Measurements from ENCODE around the gene MYOM3.

Gene MYOM3

DNA sequence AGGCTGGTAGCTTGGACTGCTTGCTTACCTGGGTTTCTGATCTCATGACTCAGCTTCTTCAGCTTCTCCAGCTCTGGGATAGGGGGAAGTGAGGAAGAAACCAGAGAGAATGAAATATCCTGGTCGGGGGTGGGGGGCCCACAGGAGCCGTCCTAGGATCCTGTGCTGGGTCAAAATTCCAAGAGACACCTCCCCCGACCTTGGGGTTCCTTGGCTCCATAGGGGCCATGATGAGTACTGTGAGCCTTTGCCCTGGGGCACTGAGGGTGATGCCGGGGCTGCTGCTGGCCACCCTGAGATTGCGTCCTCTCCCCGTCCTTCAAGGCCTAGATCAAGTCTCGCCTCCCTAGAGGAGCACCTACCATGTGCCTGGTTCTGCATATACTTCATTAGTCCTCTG lies 40.0 kb downstream of the MYOM3 start:
- DNase-seq (ENCODE audit: insufficient read length, low spot score) (no peak), FAIRE-seq (no peak)
- TF ChIP-seq POLR2A (IDR thresholded peaks at IDR 0.05; ENCODE audit: low read depth, low read length): no peak
- TF ChIP-seq SPI1 (IDR thresholded peaks at IDR 0.05; ENCODE audit: low read depth, low read length): no peak
- TF ChIP-seq TAF1 (IDR thresholded peaks at IDR 0.05; ENCODE audit: low read depth, low read length): no peak
- TF ChIP-seq POLR2AphosphoS5 (IDR thresholded peaks at IDR 0.05; ENCODE audit: low read depth, low read length): no peak
- TF ChIP-seq PAX5 (IDR thresholded peaks at IDR 0.05; ENCODE audit: insufficient read depth, low read length, severe bottlenecking): no peak
- TF ChIP-seq POU2F2 (IDR thresholded peaks at IDR 0.05; ENCODE audit: low read depth, low read length): no peak

DNA sequence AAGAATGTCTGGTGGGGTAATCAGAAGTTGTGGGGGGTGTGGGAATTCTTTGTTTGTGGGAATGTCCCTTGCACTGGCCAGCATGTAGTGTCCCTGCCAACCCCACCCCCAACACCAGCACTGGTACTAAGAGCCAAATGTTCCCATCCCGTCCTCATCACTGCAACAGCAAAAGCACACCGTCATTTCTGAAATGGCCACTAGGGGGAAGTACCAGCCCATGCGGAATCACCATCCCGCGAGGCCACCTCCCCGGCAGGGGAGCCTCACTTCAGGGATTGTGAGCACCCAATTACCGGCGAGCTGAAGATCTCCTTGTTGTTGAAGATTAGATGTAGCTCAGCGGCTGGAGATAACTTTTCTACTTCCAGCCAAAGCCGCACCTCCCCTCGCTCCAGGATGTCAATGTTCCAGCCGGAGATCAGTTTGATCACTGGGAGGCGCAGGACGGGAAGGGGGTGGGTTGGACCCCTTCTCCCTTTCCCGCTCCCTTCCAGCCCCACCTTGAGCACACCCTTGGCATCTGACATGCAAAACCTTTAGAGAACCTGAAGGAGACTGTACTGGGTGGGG lies 41.0 kb downstream of the MYOM3 start:
- 0 out of 2 replicates have a peak, but pooled peaks have one; percentile 46 for TF ChIP-seq POU2F2 (IDR thresholded peaks at IDR 0.05; ENCODE audit: low read depth, low read length)
- TF ChIP-seq SPI1 (IDR thresholded peaks at IDR 0.05; ENCODE audit: low read depth, low read length): no peak
- no peak for TF ChIP-seq POLR2A (IDR thresholded peaks at IDR 0.05; ENCODE audit: low read depth, low read length)
- no peak for TF ChIP-seq POLR2AphosphoS5 (IDR thresholded peaks at IDR 0.05; ENCODE audit: low read depth, low read length)
- FAIRE-seq: peak; percentile 97
- peak; percentile 80 for DNase-seq (ENCODE audit: insufficient read length, low spot score)

DNA sequence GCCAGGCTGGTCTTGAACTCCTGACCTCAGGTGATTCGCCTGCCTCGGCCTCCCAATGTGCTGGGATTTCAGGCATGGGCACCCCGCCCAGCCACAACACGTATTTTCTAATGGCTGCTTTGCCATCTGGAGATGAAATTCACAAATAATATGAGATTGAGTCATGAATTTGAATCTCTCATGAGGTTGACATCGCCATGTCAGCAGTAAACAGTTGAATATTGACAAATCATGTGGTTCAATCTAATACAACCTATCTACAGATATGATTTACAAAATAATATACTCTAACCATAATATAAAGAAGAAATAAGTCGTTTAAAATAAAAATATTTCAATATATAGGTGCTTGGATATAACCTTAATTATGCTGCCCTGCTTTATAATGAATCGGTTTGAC lies 42.1 kb downstream of the MYOM3 start:
- no peak for TF ChIP-seq SPI1 (IDR thresholded peaks at IDR 0.05; ENCODE audit: low read depth, low read length)
- no peak for TF ChIP-seq TAF1 (IDR thresholded peaks at IDR 0.05; ENCODE audit: low read depth, low read length)
- TF ChIP-seq POLR2AphosphoS5 (IDR thresholded peaks at IDR 0.05; ENCODE audit: low read depth, low read length): no peak
- TF ChIP-seq PAX5 (IDR thresholded peaks at IDR 0.05; ENCODE audit: insufficient read depth, low read length, severe bottlenecking): no peak
- TF ChIP-seq POLR2A (IDR thresholded peaks at IDR 0.05; ENCODE audit: low read depth, low read length): no peak
- no peak for TF ChIP-seq POU2F2 (IDR thresholded peaks at IDR 0.05; ENCODE audit: low read depth, low read length)
- FAIRE-seq: no peak
- DNase-seq (ENCODE audit: insufficient read length, low spot score): no peak

DNA sequence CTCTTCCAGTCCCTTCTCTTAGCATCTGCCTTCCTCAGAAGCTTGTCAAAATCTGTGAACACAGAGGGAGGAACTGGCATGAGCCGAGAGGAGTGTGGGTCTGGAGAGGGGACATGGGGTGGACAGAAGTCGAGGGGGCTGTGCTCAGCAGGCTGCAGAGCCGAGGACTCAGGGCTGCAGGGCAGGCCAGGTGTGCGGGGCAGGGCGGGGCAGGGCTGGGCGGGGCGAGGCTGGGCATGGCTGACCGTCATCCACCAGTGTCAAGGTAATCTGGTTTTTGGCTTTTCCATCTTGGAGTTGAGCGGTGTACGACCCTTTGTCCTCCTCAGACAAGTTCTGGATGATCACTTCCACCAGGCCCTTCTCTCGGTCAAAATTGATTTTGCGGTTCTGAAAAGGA lies 44.0 kb downstream of the MYOM3 start:
- TF ChIP-seq TAF1 (IDR thresholded peaks at IDR 0.05; ENCODE audit: low read depth, low read length): no peak
- no peak for TF ChIP-seq SPI1 (IDR thresholded peaks at IDR 0.05; ENCODE audit: low read depth, low read length)
- no peak for TF ChIP-seq POLR2AphosphoS5 (IDR thresholded peaks at IDR 0.05; ENCODE audit: low read depth, low read length)
- no peak for TF ChIP-seq POU2F2 (IDR thresholded peaks at IDR 0.05; ENCODE audit: low read depth, low read length)
- TF ChIP-seq PAX5 (IDR thresholded peaks at IDR 0.05; ENCODE audit: insufficient read depth, low read length, severe bottlenecking): no peak
- TF ChIP-seq POLR2A (IDR thresholded peaks at IDR 0.05; ENCODE audit: low read depth, low read length): no peak
- FAIRE-seq (no peak), DNase-seq (ENCODE audit: insufficient read length, low spot score) (no peak)

DNA sequence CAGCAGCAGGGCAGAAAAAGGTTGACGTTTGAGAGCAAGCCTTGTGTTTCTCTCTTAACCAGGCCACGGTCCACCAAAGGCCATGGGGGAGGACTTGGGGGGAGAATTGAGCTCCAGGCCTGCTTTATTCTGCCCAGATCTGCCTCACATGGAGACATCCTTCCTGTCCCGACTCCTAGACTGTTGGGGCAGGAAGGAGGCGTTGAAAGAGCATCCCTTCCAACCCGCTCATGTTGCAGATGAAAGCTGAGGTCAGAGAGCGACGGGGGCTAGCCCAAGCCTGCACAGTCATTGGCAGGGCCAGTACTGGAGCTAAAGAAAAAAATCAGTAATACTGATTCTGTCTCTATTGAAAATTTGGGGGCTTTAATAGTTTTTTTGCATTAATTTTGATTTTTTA lies 46.6 kb downstream of the MYOM3 start:
- no peak for FAIRE-seq
- no peak for TF ChIP-seq POU2F2 (IDR thresholded peaks at IDR 0.05; ENCODE audit: low read depth, low read length)
- TF ChIP-seq POLR2A (IDR thresholded peaks at IDR 0.05; ENCODE audit: low read depth, low read length): no peak
- TF ChIP-seq TAF1 (IDR thresholded peaks at IDR 0.05; ENCODE audit: low read depth, low read length): no peak
- no peak for TF ChIP-seq SPI1 (IDR thresholded peaks at IDR 0.05; ENCODE audit: low read depth, low read length)
- no peak for TF ChIP-seq PAX5 (IDR thresholded peaks at IDR 0.05; ENCODE audit: insufficient read depth, low read length, severe bottlenecking)
- no peak for TF ChIP-seq POLR2AphosphoS5 (IDR thresholded peaks at IDR 0.05; ENCODE audit: low read depth, low read length)
- DNase-seq (ENCODE audit: insufficient read length, low spot score): no peak

DNA sequence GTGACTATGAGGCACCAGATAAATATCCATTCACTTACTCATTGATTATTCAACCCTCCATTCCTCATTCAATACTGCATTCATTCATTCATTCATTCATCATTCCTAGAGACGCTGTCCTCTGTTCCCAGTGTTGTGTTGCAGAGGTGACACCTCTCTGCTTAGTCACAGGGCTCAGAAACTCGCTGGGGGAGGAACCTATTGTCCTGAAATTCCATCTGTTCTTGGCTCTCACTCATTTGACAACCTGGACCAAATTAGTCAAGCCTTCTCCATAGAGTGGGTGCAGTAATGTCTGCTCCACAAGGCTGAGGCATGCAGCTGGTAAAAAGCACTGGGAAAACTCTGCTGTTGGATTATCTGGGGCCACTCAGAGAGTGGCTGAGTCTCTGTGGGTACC lies 49.7 kb downstream of the MYOM3 start:
- TF ChIP-seq POU2F2 (IDR thresholded peaks at IDR 0.05; ENCODE audit: low read depth, low read length) (no peak), TAF1 (IDR thresholded peaks at IDR 0.05; ENCODE audit: low read depth, low read length) (no peak), POLR2A (IDR thresholded peaks at IDR 0.05; ENCODE audit: low read depth, low read length) (no peak), SPI1 (IDR thresholded peaks at IDR 0.05; ENCODE audit: low read depth, low read length) (no peak), PAX5 (IDR thresholded peaks at IDR 0.05; ENCODE audit: insufficient read depth, low read length, severe bottlenecking) (no peak), POLR2AphosphoS5 (IDR thresholded peaks at IDR 0.05; ENCODE audit: low read depth, low read length) (no peak)
- DNase-seq (ENCODE audit: insufficient read length, low spot score) (no peak), FAIRE-seq (no peak)

DNA sequence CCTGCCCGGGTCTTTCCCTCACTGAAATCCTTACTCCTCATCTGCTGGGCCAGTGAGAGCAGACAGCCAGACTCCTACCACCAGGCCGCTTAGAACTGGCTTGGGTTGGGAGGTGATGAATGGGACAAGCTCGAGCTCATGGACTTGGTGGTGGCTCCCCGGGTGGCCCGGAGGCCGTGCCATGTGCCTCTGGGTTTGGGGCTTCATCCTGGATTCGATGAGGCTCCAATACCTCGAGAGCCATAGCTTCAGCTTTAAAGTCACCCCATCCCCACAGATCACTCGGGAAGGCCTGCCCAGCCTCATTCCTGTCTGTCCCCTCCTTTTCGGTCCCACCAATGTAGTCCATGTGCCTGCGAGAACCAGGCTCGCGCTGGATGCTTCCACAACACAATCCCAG lies 51.5 kb downstream of the MYOM3 start:
- FAIRE-seq (no peak), DNase-seq (ENCODE audit: insufficient read length, low spot score) (no peak)
- TF ChIP-seq POLR2A (IDR thresholded peaks at IDR 0.05; ENCODE audit: low read depth, low read length) (no peak), POU2F2 (IDR thresholded peaks at IDR 0.05; ENCODE audit: low read depth, low read length) (no peak), SPI1 (IDR thresholded peaks at IDR 0.05; ENCODE audit: low read depth, low read length) (no peak), TAF1 (IDR thresholded peaks at IDR 0.05; ENCODE audit: low read depth, low read length) (no peak), POLR2AphosphoS5 (IDR thresholded peaks at IDR 0.05; ENCODE audit: low read depth, low read length) (no peak), PAX5 (IDR thresholded peaks at IDR 0.05; ENCODE audit: insufficient read depth, low read length, severe bottlenecking) (no peak)

DNA sequence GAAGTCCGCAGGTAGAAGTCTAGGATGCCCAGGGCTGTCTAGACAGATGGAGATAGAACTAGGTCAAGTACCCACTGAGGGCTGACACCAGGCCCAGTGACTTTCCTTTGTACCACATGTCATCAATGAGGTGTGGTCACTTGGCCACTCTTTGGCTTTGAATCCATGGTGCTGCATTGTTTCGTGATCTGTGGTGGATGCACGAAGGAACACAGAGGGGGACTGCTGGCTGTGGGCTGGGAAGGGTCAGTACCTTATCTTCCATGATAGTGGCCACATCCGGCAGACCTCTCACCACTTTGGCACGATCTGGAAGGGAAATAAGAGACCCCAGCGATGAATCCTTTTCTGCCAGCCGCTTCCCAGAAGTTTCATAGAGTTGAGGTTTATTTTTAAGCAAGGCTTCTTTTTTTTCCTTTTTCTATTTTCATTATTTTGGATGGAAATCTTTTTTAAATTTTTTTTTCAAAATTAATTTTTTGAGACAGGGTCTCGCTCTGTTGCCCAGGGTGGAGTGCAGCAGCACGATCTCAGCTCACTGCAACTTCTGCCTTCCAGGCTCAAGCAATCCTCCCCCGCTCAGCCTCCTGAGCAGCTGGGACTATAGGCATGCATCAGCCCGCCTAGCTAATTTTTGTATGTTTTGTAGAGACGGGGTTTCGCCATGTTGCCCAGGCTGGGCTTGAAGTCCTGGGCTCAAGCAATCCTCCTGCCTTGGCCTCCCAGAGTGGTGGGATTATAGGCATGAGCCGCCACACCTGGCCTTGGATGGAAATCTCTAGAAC lies 53.1 kb downstream of the MYOM3 start:
- TF ChIP-seq PAX5 (IDR thresholded peaks at IDR 0.05; ENCODE audit: insufficient read depth, low read length, severe bottlenecking) (no peak), POLR2A (IDR thresholded peaks at IDR 0.05; ENCODE audit: low read depth, low read length) (no peak), SPI1 (IDR thresholded peaks at IDR 0.05; ENCODE audit: low read depth, low read length) (no peak), POLR2AphosphoS5 (IDR thresholded peaks at IDR 0.05; ENCODE audit: low read depth, low read length) (no peak), TAF1 (IDR thresholded peaks at IDR 0.05; ENCODE audit: low read depth, low read length) (no peak), POU2F2 (IDR thresholded peaks at IDR 0.05; ENCODE audit: low read depth, low read length) (no peak)
- FAIRE-seq: no peak
- no peak for DNase-seq (ENCODE audit: insufficient read length, low spot score)

DNA sequence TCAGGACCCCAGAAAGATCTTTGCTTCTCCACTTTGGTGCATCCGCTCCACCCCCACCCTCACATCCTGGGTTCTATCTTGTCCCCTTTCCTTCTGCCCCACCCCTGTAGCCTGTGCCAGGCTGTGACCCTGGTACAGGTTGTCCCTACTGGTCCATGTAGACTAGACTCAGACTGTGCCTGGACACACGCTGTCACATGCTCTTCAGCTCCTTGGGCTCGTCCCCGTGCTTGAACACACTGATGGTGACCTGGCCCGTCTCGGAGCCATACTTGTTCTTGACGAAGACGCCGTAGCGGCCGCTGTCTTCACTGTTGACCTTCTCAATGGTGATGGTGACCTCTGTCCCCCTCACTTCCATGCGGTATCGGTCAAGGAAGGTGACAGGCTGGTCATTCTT lies 54.8 kb downstream of the MYOM3 start:
- TF ChIP-seq PAX5 (IDR thresholded peaks at IDR 0.05; ENCODE audit: insufficient read depth, low read length, severe bottlenecking) (no peak), SPI1 (IDR thresholded peaks at IDR 0.05; ENCODE audit: low read depth, low read length) (no peak), POLR2A (IDR thresholded peaks at IDR 0.05; ENCODE audit: low read depth, low read length) (no peak), POLR2AphosphoS5 (IDR thresholded peaks at IDR 0.05; ENCODE audit: low read depth, low read length) (no peak), POU2F2 (IDR thresholded peaks at IDR 0.05; ENCODE audit: low read depth, low read length) (no peak), TAF1 (IDR thresholded peaks at IDR 0.05; ENCODE audit: low read depth, low read length) (no peak)
- DNase-seq (ENCODE audit: insufficient read length, low spot score): no peak
- no peak for FAIRE-seq

Measured in GM12891 (cell line).